Prostate gland (tissue), 2 donors: Measurements from ENCODE around the gene OPHN1. TPM values are rescaled to one million over a fixed set of nuclear protein-coding genes. Genes with fewer than 3 reads are reported as not detected.

Source experiments
- DNase-seq: peaks from one replicate; pipeline ENCODE4 v3.0.0-alpha.2; 2019; ENCODE audit warnings: low spot score
- H3K27ac ChIP-seq, 2 donors: fragments of 200-600 bp; sonication (generic); 2 replicates each; pipeline ENCODE4 v1.5.1; 2017 to 2019
- H3K27me3 ChIP-seq: fragments of 200-600 bp; sonication (generic); replicated peaks from 2 replicates; pipeline ENCODE4 v1.5.1; 2019; ENCODE audit not compliant: insufficient read depth
- H3K36me3 ChIP-seq, 2 donors: fragments of 200-600 bp; sonication (generic); 1 replicate in 1 of 2; 2 replicates in 1 of 2; pipeline versions ENCODE4 v1.5.1 to v1.8.1; 2017 to 2019
- H3K4me1 ChIP-seq: fragments of 200-600 bp; sonication (generic); replicated peaks from 2 replicates; pipeline ENCODE4 v1.5.1; 2019
- H3K4me3 ChIP-seq, 2 donors: fragments of 200-600 bp; sonication (generic); 2 replicates each; pipeline ENCODE4 v1.5.1; 2017 to 2019
- H3K9me3 ChIP-seq: fragments of 200-600 bp; sonication (generic); 2 replicates; pipeline ENCODE4 v1.5.1; 2017
- CTCF ChIP-seq, 4 experiments: fragments of 200-600 bp in 2 of 4; fragments of 450-650 bp in 2 of 4; sonication (generic) in 2 of 4; IDR thresholded peaks; 1 replicate in 3 of 4; 2 replicates in 1 of 4; pipeline ENCODE4 v1.5.1; 2016 to 2019; ENCODE audit warnings: antibody characterized with exemption in 4 of 4, mild to moderate bottlenecking in 2 of 4, moderate library complexity in 2 of 4
- POLR2A ChIP-seq: fragments of 450-650 bp; IDR thresholded peaks from one replicate; pipeline ENCODE4 v1.6.1; 2016; ENCODE audit warnings: antibody characterized with exemption, mild to moderate bottlenecking
- POLR2AphosphoS5 ChIP-seq: sonication (generic); formaldehyde crosslinking; IDR thresholded peaks from one replicate; pipeline ENCODE4 v1.6.1; 2017; ENCODE audit warnings: antibody characterized with exemption
- WGBS: methylation state at CpG from one replicate; pipeline ENCODE4 v1.1.5; 2018; 5-methylcytosine and 5-hydroxymethylcytosine counted together
- intact Hi-C: fragments of 100-400 bp; cut with DNase I; formaldehyde crosslinking; loops from one replicate; pipeline ENCODE4 v1.14.2; 2022
- total RNA-seq, 2 donors: library from RNA; depleted of rRNA; stranded (reverse); fragments of >200 nt; gene quantifications; one replicate each; pipeline ENCODE4 v1.1.0, GENCODE V29; 2016

The OPHN1 gene
- total RNA-seq, 2 donors from 2014 or later = 18.7 to 26.2 TPM

GRCh38 chrX:68439341-68439740 is 6.0 kb upstream of the OPHN1 start:
- DNase-seq = no peak
- Histone ChIP-seq H3K9me3 (no peaks in the 10 kb centered on the region), H3K36me3 (no peaks in the 10 kb centered on the region), H3K4me1 (no peaks in the 10 kb centered on the region), H3K27ac (no peak overlapping the region), H3K27me3 (no peaks in the 10 kb centered on the region), H3K4me3 (no peak overlapping the region)
- WGBS = 69% methylated on average over 4 of the region's 4 CpGs
- TF ChIP-seq POLR2AphosphoS5 (no peak), POLR2A (no peak), CTCF (IDR thresholded peaks at IDR 0.05) (no peak)
- intact Hi-C loops = no loop called here

- 98% methylated on average over 4 of the region's 4 CpGs for WGBS
- Histone ChIP-seq H3K4me3 (no peak overlapping the region), H3K9me3 (no peaks in the 10 kb centered on the region), H3K4me1 (no peaks in the 10 kb centered on the region), H3K27ac (no peak overlapping the region), H3K36me3 (no peaks in the 10 kb centered on the region), H3K27me3 (no peaks in the 10 kb centered on the region)
- intact Hi-C loops = no loop called here
- no peak for DNase-seq
- TF ChIP-seq CTCF (IDR thresholded peaks at IDR 0.05) = no peak
- TF ChIP-seq POLR2A = no peak
- TF ChIP-seq POLR2AphosphoS5 = no peak
Measured at GRCh38 chrX:68438575-68438974, 5.3 kb upstream of the OPHN1 start.

GRCh38 chrX:68433981-68434299 is 645 bp upstream of the OPHN1 start:
- Histone ChIP-seq H3K9me3 (no peaks in the 10 kb centered on the region), H3K27ac (peak overlapping the region; percentile 80 to 83), H3K27me3 (no peaks in the 10 kb centered on the region), H3K4me1 (no peaks in the 10 kb centered on the region), H3K36me3 (no peaks in the 10 kb centered on the region), H3K4me3 (peak overlapping the region; percentile 48 to 54)
- intact Hi-C loops = no loop called here
- 0% methylated on average over 12 of the region's 13 CpGs for WGBS
- DNase-seq = no peak
- no peak for TF ChIP-seq CTCF (IDR thresholded peaks at IDR 0.05)
- no peak for TF ChIP-seq POLR2AphosphoS5
- TF ChIP-seq POLR2A = no peak

GRCh38 chrX:68432648-68433047 is 647 bp downstream of the OPHN1 start:
- H3K36me3 ChIP-seq = no peaks in the 10 kb centered on the region
- peak overlapping the region; percentile 80 to 83 for H3K27ac ChIP-seq
- peak overlapping the region; percentile 48 to 54 for H3K4me3 ChIP-seq
- no peak for TF ChIP-seq POLR2AphosphoS5
- TF ChIP-seq CTCF (IDR thresholded peaks at IDR 0.05) = no peak
- TF ChIP-seq POLR2A = no peak
- no peaks in the 10 kb centered on the region for H3K4me1 ChIP-seq
- intact Hi-C loops = no loop called here
- DNase-seq = no peak
- no peaks in the 10 kb centered on the region for H3K9me3 ChIP-seq
- 4% methylated on average over 12 of the region's 12 CpGs for WGBS
- H3K27me3 ChIP-seq = no peaks in the 10 kb centered on the region

GRCh38 chrX:68431836-68432235 is 1.5 kb downstream of the OPHN1 start:
- 46% methylated on average over 2 of the region's 2 CpGs for WGBS
- no peaks in the 10 kb centered on the region for H3K36me3 ChIP-seq
- H3K27me3 ChIP-seq = no peaks in the 10 kb centered on the region
- H3K27ac ChIP-seq = peak overlapping the region in 1 of 2 donors; percentile 80
- intact Hi-C loops = no loop called here
- DNase-seq = no peak
- TF ChIP-seq POLR2AphosphoS5 (no peak), CTCF (IDR thresholded peaks at IDR 0.05) (no peak), POLR2A (no peak)
- peak overlapping the region; percentile 48 to 54 for H3K4me3 ChIP-seq
- no peaks in the 10 kb centered on the region for H3K9me3 ChIP-seq
- H3K4me1 ChIP-seq = no peaks in the 10 kb centered on the region
